ENCODE measurements around the gene HMG20A.

DNA sequence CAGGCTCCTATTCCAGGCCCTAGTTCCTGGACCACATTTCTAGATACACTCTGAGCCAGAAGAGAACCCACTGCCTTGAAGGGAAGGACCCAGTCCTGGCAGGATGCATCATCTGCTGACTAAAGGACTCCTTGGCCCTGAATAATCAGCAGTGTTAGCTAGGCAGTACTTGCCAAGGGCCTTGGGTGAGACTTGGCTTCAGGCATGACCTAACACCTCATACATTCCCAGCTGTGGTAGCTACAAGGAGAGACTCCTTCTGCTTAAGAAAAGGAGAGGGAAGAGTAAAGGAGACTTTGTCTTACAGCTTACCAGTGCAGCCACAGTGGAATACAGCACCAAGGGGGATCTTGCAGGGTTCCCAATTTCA lies 27.2 kb upstream of the HMG20A start:
- TF ChIP-seq POLR2A (IDR thresholded peaks at IDR 0.05; ENCODE audit: low read length), result no peak
- no peak for TF ChIP-seq GATA1 (IDR thresholded peaks at IDR 0.05; ENCODE audit: low read depth, low read length)

Measured in erythroblast (primary cell).